ENCODE data around the gene UGT3A2.

DNA sequence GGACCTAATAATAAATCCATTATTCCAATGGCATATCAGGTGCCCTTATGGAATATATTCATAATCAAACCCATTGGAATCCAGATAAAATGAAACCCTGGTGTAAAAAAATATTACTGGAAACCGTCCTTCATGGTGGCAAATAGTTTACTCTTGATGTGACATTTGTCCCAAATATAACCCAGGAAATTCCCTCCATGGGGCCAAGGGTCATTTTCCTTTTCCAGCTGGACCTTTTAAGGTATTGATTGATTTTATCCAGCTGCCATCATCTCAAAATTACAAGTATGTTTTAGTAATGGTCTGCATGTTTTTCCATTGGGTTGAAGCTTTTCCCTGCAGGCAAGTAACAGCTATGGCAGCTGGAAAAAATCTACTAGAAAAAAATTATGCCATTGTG is 67.1 kb downstream of the UGT3A2 start:
- no peak for TF ChIP-seq RARB (CRISPR knock-in tag; IDR thresholded peaks at IDR 0.05)
- TF ChIP-seq ZNF8 (CRISPR knock-in tag; IDR thresholded peaks at IDR 0.05): no peak
- no peak for TF ChIP-seq CSDC2 (CRISPR knock-in tag; IDR thresholded peaks at IDR 0.05)
- TF ChIP-seq, protein P1, sequence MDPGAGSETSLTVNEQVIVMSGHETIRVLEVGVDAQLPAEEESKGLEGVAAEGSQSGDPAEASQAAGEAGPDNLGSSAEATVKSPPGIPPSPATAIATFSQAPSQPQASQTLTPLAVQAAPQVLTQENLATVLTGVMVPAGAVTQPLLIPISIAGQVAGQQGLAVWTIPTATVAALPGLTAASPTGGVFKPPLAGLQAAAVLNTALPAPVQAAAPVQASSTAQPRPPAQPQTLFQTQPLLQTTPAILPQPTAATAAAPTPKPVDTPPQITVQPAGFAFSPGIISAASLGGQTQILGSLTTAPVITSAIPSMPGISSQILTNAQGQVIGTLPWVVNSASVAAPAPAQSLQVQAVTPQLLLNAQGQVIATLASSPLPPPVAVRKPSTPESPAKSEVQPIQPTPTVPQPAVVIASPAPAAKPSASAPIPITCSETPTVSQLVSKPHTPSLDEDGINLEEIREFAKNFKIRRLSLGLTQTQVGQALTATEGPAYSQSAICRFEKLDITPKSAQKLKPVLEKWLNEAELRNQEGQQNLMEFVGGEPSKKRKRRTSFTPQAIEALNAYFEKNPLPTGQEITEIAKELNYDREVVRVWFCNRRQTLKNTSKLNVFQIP (CRISPR knock-in tag; IDR thresholded peaks at IDR 0.05; ENCODE audit: borderline replicate concordance, low read depth): no peak
- no peak for TF ChIP-seq GLIS3 (CRISPR knock-in tag; IDR thresholded peaks at IDR 0.05)
- no peak for TF ChIP-seq ZFP30 (CRISPR knock-in tag; IDR thresholded peaks at IDR 0.05)
- no peak for TF ChIP-seq ZFP3 (CRISPR knock-in tag; IDR thresholded peaks at IDR 0.05)
- TF ChIP-seq SNAI2 (CRISPR knock-in tag; IDR thresholded peaks at IDR 0.05): no peak
- TF ChIP-seq ISL1 (CRISPR knock-in tag; IDR thresholded peaks at IDR 0.05): no peak
- TF ChIP-seq TOX (CRISPR knock-in tag; IDR thresholded peaks at IDR 0.05; ENCODE audit: borderline replicate concordance): no peak
- TF ChIP-seq ZNF70 (CRISPR knock-in tag; IDR thresholded peaks at IDR 0.05): no peak

Data from SK-N-SH treated with all-trans-retinoic acid at 6 μM for 48 hours (cell line).